Hepatic stellate cell (primary cell): ENCODE results near the gene STX19.
A peak's percentile ranks its signal among the peaks of the same experiment; 100 is the strongest.
"Not testable (repeated sequence)": the region's sequence is repeated elsewhere in the genome, so short reads cannot be mapped to it uniquely, and the experiment has no call there.

Experiments
- DNase-seq: peaks from one replicate; pipeline ENCODE4 v3.0.0; 2011; ENCODE audit warnings: low spot score

Gene STX19

GRCh38 chr3:93973131-93974126 is 55.0 kb downstream of the STX19 start, which contains the start of gene PROS1:
Gene PROS1, minus strand, starts transcription at chr3:93973896. Its CDS starts 147 bp downstream, at chr3:93973749.
- peak; percentile 60 for DNase-seq

DNA sequence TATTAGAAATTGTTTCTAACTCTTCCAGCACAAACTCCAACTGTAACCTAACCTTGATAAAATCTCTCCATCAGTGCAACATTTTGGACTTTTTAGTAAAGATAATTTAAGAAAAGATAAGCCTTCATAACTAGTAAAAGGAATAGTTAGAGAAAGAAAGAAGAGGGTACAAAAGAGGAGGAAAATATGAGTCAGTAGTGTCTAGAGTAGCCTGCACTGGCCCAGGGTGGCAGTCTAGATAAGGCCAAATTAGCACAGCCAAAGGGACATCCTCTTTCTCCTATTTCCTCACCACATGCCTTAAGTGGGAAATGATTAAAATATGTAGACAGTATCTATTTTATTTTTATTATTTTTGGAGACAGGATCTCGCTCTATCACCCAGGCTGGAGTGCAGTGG is 58.4 kb downstream of the STX19 start:
- DNase-seq = no peak

DNA sequence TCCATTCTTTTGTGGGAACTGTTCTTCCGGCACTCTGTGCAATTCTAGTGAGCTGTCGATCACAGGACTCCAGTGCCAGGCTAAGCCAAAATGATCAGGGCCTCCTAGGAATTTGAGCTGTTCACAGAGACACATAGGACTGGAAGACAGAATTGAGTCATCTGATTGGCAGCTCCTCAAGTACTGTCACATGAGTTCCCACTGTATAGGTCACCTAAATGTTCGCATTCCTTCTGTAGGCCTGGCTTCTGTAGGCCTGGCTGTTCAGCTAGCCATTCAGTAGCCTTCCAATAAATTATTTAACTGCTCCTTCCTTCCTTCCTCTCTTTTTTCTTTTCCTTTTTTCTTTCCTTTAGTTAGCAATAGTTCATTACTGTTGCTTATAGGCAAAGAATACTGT is 59.0 kb downstream of the STX19 start:
- peak; percentile 19 for DNase-seq

DNA sequence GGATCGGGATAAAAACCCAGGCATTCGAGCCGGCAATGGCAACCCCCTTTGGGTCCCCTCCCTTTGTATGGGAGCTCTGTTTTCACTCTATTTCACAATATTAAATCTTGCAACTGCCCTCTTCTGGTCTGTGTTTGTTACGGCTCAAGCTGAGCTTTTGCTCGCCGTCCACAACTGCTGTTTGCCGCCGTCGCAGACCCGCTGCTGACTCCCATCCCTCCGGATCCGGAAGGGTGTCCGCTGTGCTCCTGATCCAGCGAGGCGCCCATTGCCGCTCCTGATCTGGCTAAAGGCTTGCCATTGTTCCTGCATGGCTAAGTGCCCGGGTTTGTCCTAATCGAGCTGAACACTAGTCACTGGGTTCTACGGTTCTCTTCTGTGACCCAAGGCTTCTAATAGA is 63.3 kb downstream of the STX19 start:
- DNase-seq = not testable (repeated sequence)
